ENCODE measurements around the gene C18orf63. TPM values are rescaled to one million over a fixed set of nuclear protein-coding genes. Genes with fewer than 3 reads are reported as not detected.

The C18orf63 gene
- total RNA-seq, 1 experiment from 2014 or later = not detected

- Histone ChIP-seq H3K27ac (ENCODE audit: low read length) (no peak overlapping the region), H3K9me3 (ENCODE audit: control insufficient read depth, insufficient read depth, low read depth, low read length) (no peaks in the 10 kb centered on the region), H3K36me3 (ENCODE audit: control insufficient read depth, insufficient read depth, low read length) (no peaks in the 10 kb centered on the region), H3K4me3 (ENCODE audit: low read depth in 2 of 2, low read length in 2 of 2) (no peak overlapping the region), H3K4me1 (ENCODE audit: control insufficient read depth, insufficient read depth, low read length) (no peaks in the 10 kb centered on the region), H3K27me3 (ENCODE audit: control insufficient read depth, insufficient read depth, low read length) (peaks cover 22% of the 10 kb centered on the region)
- in situ Hi-C loops (cut with HindIII; ENCODE audit: low pct_unique_long_range_greater_than_20kb, low sequenced_read_pairs) = no loop called here
- POLR2A ChIA-PET = no interaction called here
- intact Hi-C loops (cut with micrococcal nuclease; ENCODE audit: unreplicated experiment) = no loop called here
- ATAC-seq = no peak
- TF ChIP-seq TCF7L2 (IDR thresholded peaks at IDR 0.05; ENCODE audit: low read depth, low read length) (no peak), SIN3A (IDR thresholded peaks at IDR 0.05; ENCODE audit: borderline replicate concordance, insufficient read depth, low read depth, low read length) (no peak), POLR2AphosphoS5 (IDR thresholded peaks at IDR 0.05; ENCODE audit: low read depth, low read length) (no peak), REST (IDR thresholded peaks at IDR 0.05; ENCODE audit: insufficient read depth in 1 of 2, low read depth in 2 of 2, low read length in 1 of 2) (no peak), CTCF (IDR thresholded peaks at IDR 0.05) (no peak)
- BruUV-seq (replicated peaks) = no TSS peak
- DNase-seq (ENCODE audit: low read depth, low spot score) = no peak
- CTCF ChIA-PET = no interaction called here
These were observed 81.9 kb downstream of the C18orf63 start for GRCh38 chr18:74397572-74397971.

GRCh38 chr18:74399091-74399887 is 83.7 kb downstream of the C18orf63 start:
- POLR2A ChIA-PET = no interaction called here
- Histone ChIP-seq H3K4me3 (ENCODE audit: low read depth in 2 of 2, low read length in 2 of 2) (no peak overlapping the region), H3K4me1 (ENCODE audit: control insufficient read depth, insufficient read depth, low read length) (no peaks in the 10 kb centered on the region), H3K27me3 (ENCODE audit: control insufficient read depth, insufficient read depth, low read length) (peaks cover 14% of the 10 kb centered on the region), H3K27ac (ENCODE audit: low read length) (no peak overlapping the region), H3K36me3 (ENCODE audit: control insufficient read depth, insufficient read depth, low read length) (no peaks in the 10 kb centered on the region), H3K9me3 (ENCODE audit: control insufficient read depth, insufficient read depth, low read depth, low read length) (no peaks in the 10 kb centered on the region)
- in situ Hi-C loops (cut with HindIII; ENCODE audit: low pct_unique_long_range_greater_than_20kb, low sequenced_read_pairs) (no loop called here), intact Hi-C loops (cut with micrococcal nuclease; ENCODE audit: unreplicated experiment) (no loop called here)
- no peak for DNase-seq (ENCODE audit: low read depth, low spot score)
- CTCF ChIA-PET = interaction anchor here (1.0 kb wide), 1 partner anchor 94 kb away, joined by 5 read pairs; no protein-coding TSS in a partner anchor
- no peak for TF ChIP-seq SIN3A (IDR thresholded peaks at IDR 0.05; ENCODE audit: borderline replicate concordance, insufficient read depth, low read depth, low read length)
- TF ChIP-seq REST (IDR thresholded peaks at IDR 0.05; ENCODE audit: insufficient read depth in 1 of 2, low read depth in 2 of 2, low read length in 1 of 2) = no peak
- TF ChIP-seq TCF7L2 (IDR thresholded peaks at IDR 0.05; ENCODE audit: low read depth, low read length) = no peak
- no peak for TF ChIP-seq POLR2AphosphoS5 (IDR thresholded peaks at IDR 0.05; ENCODE audit: low read depth, low read length)
- TF ChIP-seq CTCF (IDR thresholded peaks at IDR 0.05) = no peak
- ATAC-seq = no peak
- BruUV-seq (replicated peaks) = no TSS peak

Data from Panc1 (cell line).